ENCODE measurements around the gene RALB.
A peak's percentile ranks its signal among the peaks of the same experiment; 100 is the strongest.

Gene RALB

DNA sequence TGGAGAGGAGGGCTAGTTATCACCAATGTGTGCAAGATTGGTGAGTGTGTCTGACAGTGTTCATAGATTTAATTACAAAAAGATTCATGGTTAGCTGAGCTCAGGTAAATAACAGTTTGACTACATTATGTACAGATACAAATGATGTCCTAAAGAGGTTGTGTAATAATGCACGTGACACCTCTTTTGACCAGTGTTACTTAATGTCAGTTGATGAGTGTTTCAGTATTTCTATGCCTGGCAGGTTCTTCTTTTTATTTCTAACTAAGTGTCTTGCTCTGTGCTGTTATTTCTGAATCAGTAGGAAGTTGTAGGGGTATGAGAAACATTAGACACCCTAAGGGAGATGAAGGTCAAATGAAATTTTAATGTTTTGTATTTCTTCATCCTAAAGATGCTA, 85.4 kb downstream of the RALB start:
- no peak for DNase-seq (ENCODE audit: low read depth in 2 of 2)

DNA sequence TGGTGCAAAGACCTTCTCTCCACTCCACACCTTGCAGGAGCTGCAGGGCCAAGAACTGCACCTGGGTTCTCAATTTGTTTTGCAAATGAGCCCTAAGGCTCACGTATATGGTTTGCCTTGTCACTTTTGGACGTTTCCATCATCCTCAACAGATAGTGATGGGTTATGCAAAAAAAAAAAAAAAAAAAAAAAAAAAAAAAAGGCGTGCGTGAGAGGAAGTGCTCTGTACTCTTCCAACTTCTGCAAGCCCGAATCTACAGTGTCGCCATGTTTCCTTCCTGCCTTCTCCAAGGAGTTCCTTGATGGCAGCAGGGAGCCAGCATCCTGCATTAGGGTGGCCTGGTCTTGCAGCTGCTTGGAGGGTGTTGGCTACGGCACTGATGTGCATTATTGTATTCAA, 89.3 kb downstream of the RALB start:
- no peak for DNase-seq (ENCODE audit: low read depth in 2 of 2)

DNA sequence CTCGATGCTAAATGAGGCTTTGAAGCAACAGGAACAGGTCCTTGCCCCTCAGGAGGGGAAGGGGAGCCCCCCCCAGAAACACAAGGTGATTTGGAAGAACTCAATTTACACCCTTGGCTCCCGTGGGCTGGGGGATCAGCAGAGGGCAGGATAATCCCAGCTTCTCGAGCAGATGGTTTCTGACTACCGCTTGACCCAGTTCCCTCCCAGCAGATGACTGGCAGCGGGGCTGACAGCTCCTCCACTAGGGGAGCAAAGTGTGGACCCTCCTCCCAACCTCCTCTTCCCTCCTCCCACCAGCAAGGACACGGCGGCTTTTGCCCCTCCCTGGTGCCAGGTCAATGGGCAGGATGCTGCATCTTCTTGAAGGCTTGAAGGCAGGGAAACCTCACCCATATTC, 89.8 kb downstream of the RALB start:
- no peak for DNase-seq (ENCODE audit: low read depth in 2 of 2)

DNA sequence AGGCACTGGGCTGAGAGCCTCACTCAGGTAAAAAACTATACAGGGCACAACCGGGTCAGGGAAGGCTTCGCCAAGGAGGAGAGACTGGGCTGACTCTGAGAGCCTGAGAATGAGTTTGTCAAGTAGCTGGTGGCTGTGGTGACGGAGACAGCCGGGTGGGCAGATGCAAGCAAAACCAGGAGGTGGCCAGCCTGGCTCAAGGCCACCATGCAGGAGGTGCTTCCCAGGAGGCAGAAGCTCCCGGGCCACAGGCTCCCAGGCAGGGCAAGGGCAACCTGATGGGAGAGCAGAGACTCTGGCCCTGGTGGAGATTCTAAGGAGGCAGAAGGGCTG, 90.4 kb downstream of the RALB start:
- no peak for DNase-seq (ENCODE audit: low read depth in 2 of 2)

DNA sequence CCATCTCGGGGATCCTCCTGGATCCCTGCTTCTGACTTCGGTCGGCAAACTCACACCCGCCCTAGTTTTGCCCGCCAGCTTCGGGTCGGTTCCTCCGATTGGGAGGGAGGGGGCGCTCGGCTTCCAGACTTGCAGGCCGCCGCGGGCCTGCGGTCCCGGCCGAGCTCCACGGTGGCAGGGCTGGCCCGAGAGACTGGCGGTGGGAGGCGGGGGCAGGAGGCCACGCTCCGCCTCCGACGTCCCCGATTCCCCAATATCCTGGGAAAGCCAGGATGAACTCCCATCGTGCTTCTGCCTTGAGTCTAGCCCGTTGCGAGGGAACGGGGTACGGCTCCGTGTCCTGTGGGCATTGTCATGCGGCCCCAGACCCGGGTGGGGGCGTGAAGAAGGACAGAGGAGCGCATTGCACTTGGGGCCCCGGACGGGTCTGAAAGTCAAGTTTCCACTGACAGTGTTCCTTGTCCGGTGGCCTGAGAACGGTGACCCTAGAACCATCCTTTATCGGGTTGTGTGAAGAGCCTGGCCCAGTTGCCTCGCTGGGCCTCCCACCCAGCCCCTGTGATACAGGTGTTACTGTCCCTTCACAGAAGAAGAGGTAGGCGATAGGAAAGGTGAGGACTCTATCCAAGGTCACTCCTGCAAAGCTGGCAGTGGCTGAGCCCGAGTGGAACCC, 90.9 kb downstream of the RALB start:
- peak; percentile 9 to 38 for DNase-seq (ENCODE audit: low read depth in 2 of 2)
